SK-N-SH treated with all-trans-retinoic acid at 6 μM for 48 hours (cell line): ENCODE results near the gene CPT1C.

ENCODE experiments used
- ATAC-seq: fragments of 200-7000 bp; cut with Tn5 transposase; 3 replicates; pipeline ENCODE4 v1.9.1; 2020; ENCODE audit warnings: mild to moderate bottlenecking, moderate library complexity
- ARNTL ChIP-seq: fragments of 450-650 bp; formaldehyde crosslinking; IDR thresholded peaks from 2 replicates; pipeline ENCODE4 v1.5.0; 2020; ENCODE audit warnings: low read depth, mild to moderate bottlenecking, moderate library complexity, borderline replicate concordance
- BACH2 ChIP-seq: fragments of 250-450 bp; sonication (Bioruptor Pico); IDR thresholded peaks from 2 replicates; pipeline ENCODE4 v1.9.0; 2021; ENCODE audit warnings: mild to moderate bottlenecking, borderline replicate concordance
- CSDC2 ChIP-seq: fragments of 250-450 bp; sonication (Bioruptor Pico); IDR thresholded peaks from 2 replicates; pipeline ENCODE4 v1.5.0; 2020; ENCODE audit warnings: mild to moderate bottlenecking, moderate library complexity
- ESRRG ChIP-seq: fragments of 250-450 bp; sonication (Bioruptor Pico); IDR thresholded peaks from 2 replicates; pipeline ENCODE4 v1.6.1; 2021; ENCODE audit warnings: mild to moderate bottlenecking
- ISL1 ChIP-seq: fragments of 250-450 bp; sonication (Bioruptor Pico); IDR thresholded peaks from 2 replicates; pipeline ENCODE4 v2.1.2; 2022; ENCODE audit warnings: mild to moderate bottlenecking, moderate library complexity
- OSR1 ChIP-seq: fragments of 250-450 bp; sonication (Bioruptor Pico); IDR thresholded peaks from 2 replicates; pipeline ENCODE4 v1.8.0; 2022; ENCODE audit warnings: moderate library complexity, mild to moderate bottlenecking, inconsistent platforms
- PPARA ChIP-seq: fragments of 250-450 bp; sonication (Bioruptor Pico); IDR thresholded peaks from 2 replicates; pipeline ENCODE4 v1.5.0; 2020; ENCODE audit warnings: mild to moderate bottlenecking, borderline replicate concordance
- RARB ChIP-seq: fragments of 250-450 bp; sonication (Bioruptor Pico); IDR thresholded peaks from 2 replicates; pipeline ENCODE4 v1.8.0; 2021; ENCODE audit warnings: mild to moderate bottlenecking, moderate library complexity
- SNAI2 ChIP-seq: fragments of 250-450 bp; sonication (Bioruptor Pico); IDR thresholded peaks from 2 replicates; pipeline ENCODE4 v1.5.0; 2020; ENCODE audit warnings: mild to moderate bottlenecking, moderate library complexity
- TOX ChIP-seq: fragments of 250-450 bp; sonication (Bioruptor Pico); IDR thresholded peaks from 2 replicates; pipeline ENCODE4 v1.8.0; 2021; ENCODE audit warnings: mild to moderate bottlenecking, moderate library complexity, borderline replicate concordance
- ZC3H10 ChIP-seq: fragments of 250-450 bp; sonication (Bioruptor Pico); IDR thresholded peaks from 2 replicates; pipeline ENCODE4 v1.5.1; 2021; ENCODE audit warnings: mild to moderate bottlenecking, moderate library complexity
- ZNF565 ChIP-seq: fragments of 450-650 bp; formaldehyde crosslinking; conservative IDR thresholded peaks from 2 replicates; pipeline ENCODE4 v1.5.0; 2020; ENCODE audit warnings: low read depth, mild to moderate bottlenecking, moderate library complexity
- ZNF70 ChIP-seq: fragments of 450-650 bp; formaldehyde crosslinking; IDR thresholded peaks from 2 replicates; pipeline ENCODE4 v1.5.0; 2020; ENCODE audit warnings: mild to moderate bottlenecking, moderate library complexity
- ZNF8 ChIP-seq: fragments of 450-650 bp; formaldehyde crosslinking; IDR thresholded peaks from 2 replicates; pipeline ENCODE4 v1.5.0; 2020; ENCODE audit warnings: mild to moderate bottlenecking, moderate library complexity
- TF ChIP-seq, protein P1 (sequence below): fragments of 250-450 bp; sonication (Bioruptor Pico); IDR thresholded peaks from 2 replicates; pipeline ENCODE4 v1.5.1; 2020; ENCODE audit warnings: low read depth, mild to moderate bottlenecking, moderate library complexity
- TF ChIP-seq, protein P2 (sequence below): fragments of 250-450 bp; sonication (Bioruptor Pico); IDR thresholded peaks from 2 replicates; pipeline ENCODE4 v1.5.0; 2020; ENCODE audit warnings: mild to moderate bottlenecking, moderate library complexity
- TF ChIP-seq, protein P3 (sequence below): fragments of 250-450 bp; sonication (Bioruptor Pico); IDR thresholded peaks from 2 replicates; pipeline ENCODE4 v1.8.0; 2020; ENCODE audit warnings: mild to moderate bottlenecking, moderate library complexity, borderline replicate concordance
- TF ChIP-seq, protein P4 (sequence below): fragments of 250-450 bp; sonication (Bioruptor Pico); IDR thresholded peaks from 2 replicates; pipeline ENCODE4 v1.5.1; 2021; ENCODE audit warnings: mild to moderate bottlenecking, moderate library complexity
- TF ChIP-seq, protein P5 (sequence below): fragments of 250-450 bp; sonication (Bioruptor Pico); IDR thresholded peaks from 2 replicates; pipeline ENCODE4 v1.8.0; 2021; ENCODE audit warnings: low read depth, mild to moderate bottlenecking, moderate library complexity, borderline replicate concordance

The CPT1C gene

DNA sequence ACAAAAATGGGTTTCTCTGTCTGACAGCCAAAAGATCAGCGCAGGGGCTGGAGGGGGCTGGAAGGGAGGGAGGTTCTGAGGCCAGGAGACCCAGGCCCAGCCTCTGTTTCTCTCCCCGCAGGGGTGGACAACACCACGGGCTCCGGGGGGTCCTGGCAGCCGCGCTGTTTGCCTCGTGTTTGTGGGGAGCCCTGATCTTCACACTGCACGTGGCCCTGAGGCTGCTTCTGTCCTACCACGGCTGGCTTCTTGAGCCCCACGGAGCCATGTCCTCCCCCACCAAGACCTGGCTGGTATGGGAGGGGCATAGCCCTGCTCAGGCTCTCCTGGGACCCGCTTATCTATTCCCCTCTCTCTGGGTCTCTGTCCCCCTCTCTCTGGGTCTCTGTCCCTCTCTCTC, 9.6 kb downstream of the CPT1C start:
- TF ChIP-seq RARB (CRISPR knock-in tag), result no peak
- no peak; the same call in 1 of the 3 replicates for ATAC-seq

DNA sequence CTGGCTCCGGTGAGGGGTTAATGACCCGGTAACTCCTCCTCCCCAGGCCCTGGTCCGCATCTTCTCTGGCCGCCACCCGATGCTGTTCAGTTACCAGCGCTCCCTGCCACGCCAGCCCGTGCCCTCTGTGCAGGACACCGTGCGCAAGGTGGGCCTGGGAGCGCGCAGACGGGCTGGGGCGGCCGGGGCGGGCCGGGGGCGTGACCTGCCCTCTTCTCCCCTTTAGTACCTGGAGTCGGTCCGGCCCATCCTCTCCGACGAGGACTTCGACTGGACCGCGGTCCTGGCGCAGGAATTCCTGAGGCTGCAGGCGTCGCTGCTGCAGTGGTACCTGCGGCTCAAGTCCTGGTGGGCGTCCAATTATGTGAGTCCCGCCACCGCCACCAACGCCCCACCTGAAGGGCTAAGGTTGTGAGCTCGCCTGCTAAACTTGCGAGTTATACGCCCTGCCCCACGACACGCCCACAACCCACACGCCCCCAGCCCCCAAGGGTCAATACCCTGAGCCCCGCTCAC, 10.4 kb downstream of the CPT1C start:
- ATAC-seq, result no peak
- TF ChIP-seq ARNTL (CRISPR knock-in tag), result no peak
- TF ChIP-seq, protein P1, sequence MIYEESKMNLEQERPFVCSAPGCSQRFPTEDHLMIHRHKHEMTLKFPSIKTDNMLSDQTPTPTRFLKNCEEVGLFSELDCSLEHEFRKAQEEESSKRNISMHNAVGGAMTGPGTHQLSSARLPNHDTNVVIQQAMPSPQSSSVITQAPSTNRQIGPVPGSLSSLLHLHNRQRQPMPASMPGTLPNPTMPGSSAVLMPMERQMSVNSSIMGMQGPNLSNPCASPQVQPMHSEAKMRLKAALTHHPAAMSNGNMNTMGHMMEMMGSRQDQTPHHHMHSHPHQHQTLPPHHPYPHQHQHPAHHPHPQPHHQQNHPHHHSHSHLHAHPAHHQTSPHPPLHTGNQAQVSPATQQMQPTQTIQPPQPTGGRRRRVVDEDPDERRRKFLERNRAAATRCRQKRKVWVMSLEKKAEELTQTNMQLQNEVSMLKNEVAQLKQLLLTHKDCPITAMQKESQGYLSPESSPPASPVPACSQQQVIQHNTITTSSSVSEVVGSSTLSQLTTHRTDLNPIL (CRISPR knock-in tag), result no peak
- TF ChIP-seq, protein P2, sequence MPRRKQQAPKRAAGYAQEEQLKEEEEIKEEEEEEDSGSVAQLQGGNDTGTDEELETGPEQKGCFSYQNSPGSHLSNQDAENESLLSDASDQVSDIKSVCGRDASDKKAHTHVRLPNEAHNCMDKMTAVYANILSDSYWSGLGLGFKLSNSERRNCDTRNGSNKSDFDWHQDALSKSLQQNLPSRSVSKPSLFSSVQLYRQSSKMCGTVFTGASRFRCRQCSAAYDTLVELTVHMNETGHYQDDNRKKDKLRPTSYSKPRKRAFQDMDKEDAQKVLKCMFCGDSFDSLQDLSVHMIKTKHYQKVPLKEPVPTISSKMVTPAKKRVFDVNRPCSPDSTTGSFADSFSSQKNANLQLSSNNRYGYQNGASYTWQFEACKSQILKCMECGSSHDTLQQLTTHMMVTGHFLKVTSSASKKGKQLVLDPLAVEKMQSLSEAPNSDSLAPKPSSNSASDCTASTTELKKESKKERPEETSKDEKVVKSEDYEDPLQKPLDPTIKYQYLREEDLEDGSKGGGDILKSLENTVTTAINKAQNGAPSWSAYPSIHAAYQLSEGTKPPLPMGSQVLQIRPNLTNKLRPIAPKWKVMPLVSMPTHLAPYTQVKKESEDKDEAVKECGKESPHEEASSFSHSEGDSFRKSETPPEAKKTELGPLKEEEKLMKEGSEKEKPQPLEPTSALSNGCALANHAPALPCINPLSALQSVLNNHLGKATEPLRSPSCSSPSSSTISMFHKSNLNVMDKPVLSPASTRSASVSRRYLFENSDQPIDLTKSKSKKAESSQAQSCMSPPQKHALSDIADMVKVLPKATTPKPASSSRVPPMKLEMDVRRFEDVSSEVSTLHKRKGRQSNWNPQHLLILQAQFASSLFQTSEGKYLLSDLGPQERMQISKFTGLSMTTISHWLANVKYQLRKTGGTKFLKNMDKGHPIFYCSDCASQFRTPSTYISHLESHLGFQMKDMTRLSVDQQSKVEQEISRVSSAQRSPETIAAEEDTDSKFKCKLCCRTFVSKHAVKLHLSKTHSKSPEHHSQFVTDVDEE (CRISPR knock-in tag), result no peak
- TF ChIP-seq CSDC2 (CRISPR knock-in tag), result no peak
- TF ChIP-seq ZC3H10 (CRISPR knock-in tag), result no peak
- no peak for TF ChIP-seq OSR1 (CRISPR knock-in tag)
- TF ChIP-seq, protein P3, sequence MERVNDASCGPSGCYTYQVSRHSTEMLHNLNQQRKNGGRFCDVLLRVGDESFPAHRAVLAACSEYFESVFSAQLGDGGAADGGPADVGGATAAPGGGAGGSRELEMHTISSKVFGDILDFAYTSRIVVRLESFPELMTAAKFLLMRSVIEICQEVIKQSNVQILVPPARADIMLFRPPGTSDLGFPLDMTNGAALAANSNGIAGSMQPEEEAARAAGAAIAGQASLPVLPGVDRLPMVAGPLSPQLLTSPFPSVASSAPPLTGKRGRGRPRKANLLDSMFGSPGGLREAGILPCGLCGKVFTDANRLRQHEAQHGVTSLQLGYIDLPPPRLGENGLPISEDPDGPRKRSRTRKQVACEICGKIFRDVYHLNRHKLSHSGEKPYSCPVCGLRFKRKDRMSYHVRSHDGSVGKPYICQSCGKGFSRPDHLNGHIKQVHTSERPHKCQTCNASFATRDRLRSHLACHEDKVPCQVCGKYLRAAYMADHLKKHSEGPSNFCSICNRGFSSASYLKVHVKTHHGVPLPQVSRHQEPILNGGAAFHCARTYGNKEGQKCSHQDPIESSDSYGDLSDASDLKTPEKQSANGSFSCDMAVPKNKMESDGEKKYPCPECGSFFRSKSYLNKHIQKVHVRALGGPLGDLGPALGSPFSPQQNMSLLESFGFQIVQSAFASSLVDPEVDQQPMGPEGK, result no peak
- TF ChIP-seq ZNF70, result no peak

DNA sequence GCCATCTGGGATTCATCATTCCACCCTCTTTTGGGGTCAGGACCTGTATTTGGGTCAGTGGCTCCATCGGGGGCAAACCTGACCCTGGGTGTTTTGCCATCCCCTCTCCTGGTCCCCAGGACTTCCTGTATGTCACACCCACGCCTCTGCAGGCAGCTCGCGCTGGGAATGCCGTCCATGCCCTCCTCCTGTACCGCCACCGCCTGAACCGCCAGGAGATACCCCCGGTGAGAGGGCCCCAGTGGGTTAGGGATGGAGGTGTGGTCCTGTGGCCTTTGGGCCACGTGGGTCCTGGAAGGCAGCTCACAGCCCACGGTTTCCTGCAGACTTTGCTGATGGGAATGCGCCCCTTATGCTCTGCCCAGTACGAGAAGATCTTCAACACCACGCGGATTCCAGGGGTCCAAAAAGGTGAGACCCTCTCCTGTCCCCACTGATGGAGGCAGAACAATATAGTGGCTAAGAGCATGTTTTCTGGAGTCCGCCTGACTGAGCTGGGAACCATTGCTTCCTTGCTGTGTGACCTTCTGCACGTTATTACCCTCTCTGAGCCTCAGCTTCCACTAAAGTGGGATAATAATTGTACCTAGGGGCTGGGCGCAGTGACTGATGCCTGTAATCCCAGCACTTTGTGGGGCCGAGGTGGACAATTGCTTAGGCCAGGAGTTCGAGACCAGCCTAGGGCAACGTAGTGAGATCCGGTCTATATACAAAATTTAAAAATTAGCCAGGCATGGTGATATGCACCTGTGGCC, 14.1 kb downstream of the CPT1C start:
- ATAC-seq, result no peak
- no peak for TF ChIP-seq CSDC2 (CRISPR knock-in tag)
- TF ChIP-seq ISL1 (CRISPR knock-in tag), result no peak
- no peak for TF ChIP-seq BACH2 (CRISPR knock-in tag)
- no peak for TF ChIP-seq ARNTL (CRISPR knock-in tag)
- TF ChIP-seq PPARA, result no peak
- TF ChIP-seq ESRRG (CRISPR knock-in tag), result no peak
- TF ChIP-seq RARB (CRISPR knock-in tag), result no peak
- no peak for TF ChIP-seq ZNF565 (CRISPR knock-in tag)
- no peak for TF ChIP-seq ZNF70
- TF ChIP-seq, protein P4, sequence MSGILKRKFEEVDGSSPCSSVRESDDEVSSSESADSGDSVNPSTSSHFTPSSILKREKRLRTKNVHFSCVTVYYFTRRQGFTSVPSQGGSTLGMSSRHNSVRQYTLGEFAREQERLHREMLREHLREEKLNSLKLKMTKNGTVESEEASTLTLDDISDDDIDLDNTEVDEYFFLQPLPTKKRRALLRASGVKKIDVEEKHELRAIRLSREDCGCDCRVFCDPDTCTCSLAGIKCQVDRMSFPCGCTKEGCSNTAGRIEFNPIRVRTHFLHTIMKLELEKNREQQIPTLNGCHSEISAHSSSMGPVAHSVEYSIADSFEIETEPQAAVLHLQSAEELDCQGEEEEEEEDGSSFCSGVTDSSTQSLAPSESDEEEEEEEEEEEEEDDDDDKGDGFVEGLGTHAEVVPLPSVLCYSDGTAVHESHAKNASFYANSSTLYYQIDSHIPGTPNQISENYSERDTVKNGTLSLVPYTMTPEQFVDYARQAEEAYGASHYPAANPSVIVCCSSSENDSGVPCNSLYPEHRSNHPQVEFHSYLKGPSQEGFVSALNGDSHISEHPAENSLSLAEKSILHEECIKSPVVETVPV (CRISPR knock-in tag), result no peak
- no peak for TF ChIP-seq ZNF8 (CRISPR knock-in tag)
- TF ChIP-seq TOX (CRISPR knock-in tag), result no peak

DNA sequence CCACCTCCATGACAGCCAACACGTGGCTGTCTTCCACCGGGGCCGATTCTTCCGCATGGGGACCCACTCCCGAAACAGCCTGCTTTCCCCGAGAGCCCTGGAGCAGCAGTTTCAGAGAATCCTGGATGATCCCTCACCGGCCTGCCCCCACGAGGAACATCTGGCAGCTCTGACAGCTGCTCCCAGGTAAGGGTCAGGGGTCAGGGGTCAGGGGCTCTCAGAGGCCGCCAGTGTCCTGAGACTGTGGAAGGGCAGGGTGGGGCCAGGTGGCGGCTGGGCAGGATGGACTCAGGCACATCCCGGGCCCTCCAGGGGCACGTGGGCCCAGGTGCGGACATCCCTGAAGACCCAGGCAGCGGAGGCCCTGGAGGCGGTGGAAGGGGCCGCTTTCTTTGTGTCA, 15.0 kb downstream of the CPT1C start:
- no peak for ATAC-seq
- TF ChIP-seq, protein P3, result no peak
- no peak for TF ChIP-seq OSR1 (CRISPR knock-in tag)
- TF ChIP-seq SNAI2, result no peak
- TF ChIP-seq, protein P2 (CRISPR knock-in tag), result no peak
- no peak for TF ChIP-seq ZNF70
- TF ChIP-seq PPARA, result no peak
- TF ChIP-seq, protein P5, sequence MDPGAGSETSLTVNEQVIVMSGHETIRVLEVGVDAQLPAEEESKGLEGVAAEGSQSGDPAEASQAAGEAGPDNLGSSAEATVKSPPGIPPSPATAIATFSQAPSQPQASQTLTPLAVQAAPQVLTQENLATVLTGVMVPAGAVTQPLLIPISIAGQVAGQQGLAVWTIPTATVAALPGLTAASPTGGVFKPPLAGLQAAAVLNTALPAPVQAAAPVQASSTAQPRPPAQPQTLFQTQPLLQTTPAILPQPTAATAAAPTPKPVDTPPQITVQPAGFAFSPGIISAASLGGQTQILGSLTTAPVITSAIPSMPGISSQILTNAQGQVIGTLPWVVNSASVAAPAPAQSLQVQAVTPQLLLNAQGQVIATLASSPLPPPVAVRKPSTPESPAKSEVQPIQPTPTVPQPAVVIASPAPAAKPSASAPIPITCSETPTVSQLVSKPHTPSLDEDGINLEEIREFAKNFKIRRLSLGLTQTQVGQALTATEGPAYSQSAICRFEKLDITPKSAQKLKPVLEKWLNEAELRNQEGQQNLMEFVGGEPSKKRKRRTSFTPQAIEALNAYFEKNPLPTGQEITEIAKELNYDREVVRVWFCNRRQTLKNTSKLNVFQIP (CRISPR knock-in tag), result no peak
